PC-3 (cell line): ENCODE data around the gene MTMR11. TPM values are rescaled to one million over a fixed set of nuclear protein-coding genes. Genes with fewer than 3 reads are reported as not detected.

Source experiments
- ATAC-seq: fragments of 200-7000 bp; cut with Tn5 transposase; 2 replicates; pipeline ENCODE4 v1.9.1; 2020; ENCODE audit warnings: mild to moderate bottlenecking, moderate library complexity
- Bru-seq: library from RNA; stranded (reverse); fragments of 400-500 nt; gene quantifications from one replicate; lab custom pipeline; 2021; lab: Mats Ljungman, UMichigan
- BruChase-seq, 2 experiments: library from RNA; stranded (reverse); fragments of 400-500 nt; gene quantifications; one replicate each; lab custom pipeline; 2021; lab: Mats Ljungman, UMichigan
- BruUV-seq: library from RNA; stranded (reverse); fragments of 400-500 nt; replicated peaks from 2 replicates; lab custom pipeline; 2021; lab: Mats Ljungman, UMichigan
- CTCF ChIA-PET: fragments of 300-600 bp; sonication (Branson Sonifier 250); formaldehyde crosslinking; loops from one replicate; lab custom pipeline; 2022; ENCODE audit warnings: antibody characterized with exemption; lab: Charles Lee
- POLR2A ChIA-PET: fragments of 300-600 bp; sonication (Branson Sonifier 250); formaldehyde crosslinking; loops from one replicate; lab custom pipeline; 2022; ENCODE audit warnings: antibody characterized with exemption; ENCODE audit not compliant: unreplicated experiment; lab: Charles Lee
- DNase-seq: peaks from one replicate; pipeline ENCODE4 v3.0.0-alpha.2; 2015
- H2AFZ ChIP-seq: fragments of 300-600 bp; sonication (generic); 2 replicates; pipeline ENCODE4 v1.6.0; 2016; ENCODE audit warnings: antibody characterized with exemption, low read length
- H3F3A ChIP-seq: fragments of 300-600 bp; sonication (generic); one replicate; pipeline ENCODE4 v1.6.0; 2017; ENCODE audit warnings: antibody characterized with exemption, low read length, control low read depth, mild to moderate bottlenecking; ENCODE audit not compliant: unreplicated experiment
- H3K27ac ChIP-seq: fragments of 300-600 bp; sonication (generic); 2 replicates; pipeline ENCODE4 v1.5.1; 2016; ENCODE audit warnings: mild to moderate bottlenecking, low read length
- H3K27me3 ChIP-seq: fragments of 300-600 bp; sonication (generic); 2 replicates; pipeline ENCODE4 v1.6.1; 2016; ENCODE audit warnings: low read length, mixed read lengths
- H3K36me3 ChIP-seq: fragments of 300-600 bp; sonication (generic); 2 replicates; pipeline ENCODE4 v1.6.1; 2016; ENCODE audit warnings: low read depth, mixed run types, low read length, mixed read lengths
- H3K4me1 ChIP-seq: fragments of 300-600 bp; sonication (generic); 2 replicates; pipeline ENCODE4 v1.5.1; 2016; ENCODE audit warnings: low read length; ENCODE audit not compliant: insufficient read depth
- H3K4me2 ChIP-seq: fragments of 300-600 bp; sonication (generic); 2 replicates; pipeline ENCODE4 v1.6.0; 2016; ENCODE audit warnings: low read length
- H3K4me3 ChIP-seq: fragments of 300-600 bp; sonication (generic); 2 replicates; pipeline ENCODE4 v1.5.1; 2016; ENCODE audit warnings: mild to moderate bottlenecking, low read length, mixed read lengths
- H3K79me2 ChIP-seq: fragments of 300-600 bp; sonication (generic); 2 replicates; pipeline ENCODE4 v1.6.1; 2017; ENCODE audit warnings: low read length, mixed read lengths
- H3K9ac ChIP-seq: fragments of 300-600 bp; sonication (generic); 2 replicates; pipeline ENCODE4 v1.6.0; 2016; ENCODE audit warnings: mild to moderate bottlenecking, low read length
- H3K9me2 ChIP-seq: fragments of 300-600 bp; sonication (generic); replicated peaks from 2 replicates; pipeline ENCODE4 v1.6.1; 2016; ENCODE audit warnings: mixed run types, low read length, mixed read lengths
- H3K9me3 ChIP-seq: fragments of 300-600 bp; sonication (generic); 2 replicates; pipeline ENCODE4 v1.6.1; 2016; ENCODE audit warnings: low read length, mixed read lengths
- H4K20me1 ChIP-seq: fragments of 300-600 bp; sonication (generic); 2 replicates; pipeline ENCODE4 v1.6.1; 2016; ENCODE audit warnings: low read length, mixed read lengths
- EZH2 ChIP-seq: fragments of 300-600 bp; sonication (generic); IDR thresholded peaks from one replicate; pipeline ENCODE4 v1.6.1; 2017; ENCODE audit warnings: antibody characterized with exemption, mild to moderate bottlenecking, low read length; ENCODE audit not compliant: unreplicated experiment
- EZH2phosphoT487 ChIP-seq: fragments of 300-600 bp; sonication (generic); IDR thresholded peaks from 2 replicates; pipeline ENCODE4 v1.6.1; 2018; ENCODE audit warnings: mild to moderate bottlenecking, antibody characterized with exemption, low read length, borderline replicate concordance
- intact Hi-C: fragments of 100-400 bp; cut with micrococcal nuclease; formaldehyde crosslinking; loops from 2 replicates; pipeline ENCODE4 v1.9.0; 2023
- long read RNA-seq: library from polyadenylated mRNA; unstranded; transcript quantifications from one replicate; pipeline ENCODE4 v2.0.0, GENCODE V29; 2021; ENCODE audit not compliant: unreplicated experiment
- total RNA-seq: library from RNA; depleted of rRNA; stranded (reverse); fragments of >200 nt; gene quantifications from 2 replicates; pipeline ENCODE4 v1.2.3, GENCODE V29; 2014; rRNA removed
- TF ChIP-seq, protein P1 (sequence below): fragments of 300-600 bp; sonication (generic); conservative IDR thresholded peaks from 2 replicates; pipeline ENCODE4 v1.5.1; 2017; ENCODE audit warnings: antibody characterized with exemption, low read depth, mild to moderate bottlenecking, low read length

Gene MTMR11, protein sequence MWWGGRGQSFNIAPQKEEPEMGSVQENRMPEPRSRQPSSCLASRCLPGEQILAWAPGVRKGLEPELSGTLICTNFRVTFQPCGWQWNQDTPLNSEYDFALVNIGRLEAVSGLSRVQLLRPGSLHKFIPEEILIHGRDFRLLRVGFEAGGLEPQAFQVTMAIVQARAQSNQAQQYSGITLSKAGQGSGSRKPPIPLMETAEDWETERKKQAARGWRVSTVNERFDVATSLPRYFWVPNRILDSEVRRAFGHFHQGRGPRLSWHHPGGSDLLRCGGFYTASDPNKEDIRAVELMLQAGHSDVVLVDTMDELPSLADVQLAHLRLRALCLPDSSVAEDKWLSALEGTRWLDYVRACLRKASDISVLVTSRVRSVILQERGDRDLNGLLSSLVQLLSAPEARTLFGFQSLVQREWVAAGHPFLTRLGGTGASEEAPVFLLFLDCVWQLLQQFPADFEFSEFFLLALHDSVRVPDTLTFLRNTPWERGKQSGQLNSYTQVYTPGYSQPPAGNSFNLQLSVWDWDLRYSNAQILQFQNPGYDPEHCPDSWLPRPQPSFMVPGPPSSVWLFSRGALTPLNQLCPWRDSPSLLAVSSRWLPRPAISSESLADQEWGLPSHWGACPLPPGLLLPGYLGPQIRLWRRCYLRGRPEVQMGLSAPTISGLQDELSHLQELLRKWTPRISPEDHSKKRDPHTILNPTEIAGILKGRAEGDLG
- total RNA-seq (5.1 and 7.0 TPM in 2 replicates), Bru-seq, nascent RNA (percentile 51 among the genes with signal in this experiment), BruChase-seq, experiment 1, labeled RNA remaining after a 6-hour chase (percentile 79 among the genes with signal in this experiment), BruChase-seq, experiment 2, labeled RNA remaining after a 2-hour chase (percentile 64 among the genes with signal in this experiment)
- long read RNA-seq, partial matches to known transcripts, result 3 of 6 reads
- long read RNA-seq, other reads (novel, unspliced or antisense), result 3 of 6 reads

DNA sequence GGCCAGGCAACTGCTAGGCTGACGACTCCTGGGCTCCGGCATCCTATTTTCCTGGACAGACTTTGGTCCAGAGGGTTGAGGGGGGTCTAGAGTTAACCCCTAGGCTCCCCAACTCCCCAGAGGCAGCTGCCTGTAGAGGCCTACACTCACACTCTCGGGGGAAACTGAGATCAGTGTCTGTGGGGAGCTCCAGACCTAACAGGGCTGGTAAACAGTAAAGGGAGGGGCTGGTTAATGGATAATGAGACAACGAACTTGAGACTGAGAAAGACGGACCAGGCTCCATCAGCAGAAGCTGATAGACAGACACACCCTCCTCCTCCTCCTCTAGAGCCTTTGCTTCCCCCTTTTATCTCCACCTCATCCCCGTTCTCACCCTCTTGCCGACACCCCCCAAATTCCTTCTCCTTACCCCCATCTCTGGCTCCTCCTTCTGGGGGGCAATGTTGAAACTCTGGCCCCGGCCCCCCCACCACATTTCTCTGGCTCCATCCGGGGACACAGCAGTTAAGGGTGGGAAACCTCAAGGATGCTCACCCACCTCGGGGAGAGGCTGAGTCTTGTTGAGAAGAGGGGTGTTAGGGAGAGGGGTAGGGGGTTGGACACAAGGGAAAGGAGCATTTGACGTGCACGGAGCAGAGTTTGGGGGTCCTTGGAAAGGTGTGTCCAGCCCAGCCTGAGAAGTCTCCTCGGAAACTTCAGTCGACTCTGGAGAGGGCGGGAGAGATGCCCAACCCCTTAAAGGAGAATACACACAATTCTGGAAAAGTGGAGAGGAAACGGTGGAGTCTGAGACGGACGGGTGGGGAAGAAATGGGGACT lies at the start of gene MTMR11:
Gene MTMR11 (minus strand): TSS at position 710 of the 822 bp plus-strand sequence. CDS start 232 bp downstream, at position 478.
- no peaks in the 10 kb centered on the region for H3K9me2 ChIP-seq
- no peaks in the 10 kb centered on the region for H3K9me3 ChIP-seq
- CTCF ChIA-PET, result interaction anchor here (0.6 kb wide), 2 partner anchors 26 to 250 kb away, joined by 3 to 4 read pairs; no protein-coding TSS in a partner anchor
- H3K4me3 ChIP-seq, result peak within 1 kb of the TSS; percentile 75
- POLR2A ChIA-PET, result interaction anchor here (0.6 kb wide), 1 partner anchor 49 kb away, joined by 3 read pairs; a partner anchor contains a TSS
- intact Hi-C loops, result no loop called here
- no peaks in the 10 kb centered on the region for H3K79me2 ChIP-seq
- H3K4me1 ChIP-seq, result peaks cover 50% of the 10 kb centered on the region
- peaks cover 6% of the 10 kb centered on the region for H3F3A ChIP-seq
- H3K27me3 ChIP-seq, result no peaks in the 10 kb centered on the region
- peak within 1 kb of the TSS; percentile 88 for H2AFZ ChIP-seq
- H3K27ac ChIP-seq, result peak within 1 kb of the TSS; percentile 90
- BruUV-seq, result TSS peak; percentile 6
- H3K36me3 ChIP-seq, result no peaks in the 10 kb centered on the region
- ATAC-seq, result peak; percentile 55
- no peaks in the 10 kb centered on the region for H4K20me1 ChIP-seq
- TF ChIP-seq EZH2phosphoT487, result no peak
- TF ChIP-seq EZH2, result no peak
- peak within 1 kb of the TSS; percentile 59 for H3K9ac ChIP-seq
- H3K4me2 ChIP-seq, result peak within 1 kb of the TSS; percentile 81
- DNase-seq, result peak; percentile 69

DNA sequence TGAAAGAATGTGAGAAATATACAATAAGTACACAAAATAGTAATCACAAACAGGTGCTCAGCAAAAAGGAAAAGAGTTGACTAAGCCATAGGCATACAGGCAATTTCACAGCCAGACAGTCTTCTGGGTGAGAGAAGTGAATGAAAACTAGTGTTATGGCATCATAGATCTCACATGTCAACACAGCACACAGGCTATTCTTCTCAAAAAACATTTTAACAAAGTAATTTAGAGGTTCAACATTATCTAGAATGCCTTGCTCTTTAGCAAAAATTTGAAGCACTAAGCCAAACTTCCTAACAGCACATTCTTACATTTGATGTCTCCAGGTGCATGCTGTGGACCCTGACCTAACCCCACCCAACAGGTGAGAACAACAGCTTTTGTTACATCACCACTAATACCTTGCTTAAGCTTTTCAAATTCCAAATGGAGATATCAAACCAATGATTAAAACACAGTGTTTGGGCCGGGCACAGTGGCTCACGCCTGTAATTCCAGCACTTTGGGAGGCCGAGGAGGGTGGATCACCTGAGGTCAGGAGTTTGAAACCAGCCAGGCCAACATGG lies 43.4 kb upstream of the MTMR11 start:
- intact Hi-C loops, result no loop called here
- H3K27me3 ChIP-seq, result no peaks in the 10 kb centered on the region
- TF ChIP-seq EZH2phosphoT487, result no peak
- TF ChIP-seq, protein P1, sequence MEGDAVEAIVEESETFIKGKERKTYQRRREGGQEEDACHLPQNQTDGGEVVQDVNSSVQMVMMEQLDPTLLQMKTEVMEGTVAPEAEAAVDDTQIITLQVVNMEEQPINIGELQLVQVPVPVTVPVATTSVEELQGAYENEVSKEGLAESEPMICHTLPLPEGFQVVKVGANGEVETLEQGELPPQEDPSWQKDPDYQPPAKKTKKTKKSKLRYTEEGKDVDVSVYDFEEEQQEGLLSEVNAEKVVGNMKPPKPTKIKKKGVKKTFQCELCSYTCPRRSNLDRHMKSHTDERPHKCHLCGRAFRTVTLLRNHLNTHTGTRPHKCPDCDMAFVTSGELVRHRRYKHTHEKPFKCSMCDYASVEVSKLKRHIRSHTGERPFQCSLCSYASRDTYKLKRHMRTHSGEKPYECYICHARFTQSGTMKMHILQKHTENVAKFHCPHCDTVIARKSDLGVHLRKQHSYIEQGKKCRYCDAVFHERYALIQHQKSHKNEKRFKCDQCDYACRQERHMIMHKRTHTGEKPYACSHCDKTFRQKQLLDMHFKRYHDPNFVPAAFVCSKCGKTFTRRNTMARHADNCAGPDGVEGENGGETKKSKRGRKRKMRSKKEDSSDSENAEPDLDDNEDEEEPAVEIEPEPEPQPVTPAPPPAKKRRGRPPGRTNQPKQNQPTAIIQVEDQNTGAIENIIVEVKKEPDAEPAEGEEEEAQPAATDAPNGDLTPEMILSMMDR, result no peak
- DNase-seq, result no peak
- no peak overlapping the region for H3K27ac ChIP-seq
- H3K4me3 ChIP-seq, result no peak overlapping the region
- peaks cover 20% of the 10 kb centered on the region for H3K4me1 ChIP-seq
- peaks cover 60% of the 10 kb centered on the region for H3K79me2 ChIP-seq
- ChIA-PET CTCF (interaction anchor here (1.5 kb wide), 1 partner anchor 70 kb away, joined by 3 read pairs; no protein-coding TSS in a partner anchor), POLR2A (no interaction called here)
- no peak overlapping the region for H3K9ac ChIP-seq
- H3K9me3 ChIP-seq, result no peaks in the 10 kb centered on the region
- no peak overlapping the region for H2AFZ ChIP-seq
- peaks cover 11% of the 10 kb centered on the region for H3K36me3 ChIP-seq
- H3F3A ChIP-seq, result no peaks in the 10 kb centered on the region
- no peak for ATAC-seq
- H4K20me1 ChIP-seq, result peaks cover 16% of the 10 kb centered on the region
- no peaks in the 10 kb centered on the region for H3K9me2 ChIP-seq
- H3K4me2 ChIP-seq, result 0 out of 2 replicates have a peak overlapping the region, but pooled peaks have one; percentile 6
- BruUV-seq, result no TSS peak
